Liver (tissue), 9 donors: Measurements from ENCODE around the gene COL20A1. TPM values are rescaled to one million over a fixed set of nuclear protein-coding genes. Genes with fewer than 3 reads are reported as not detected.

Experiments used
- DNase-seq: peaks from one replicate; pipeline ENCODE4 v3.0.0-alpha.2; 2017; ENCODE audit warnings: low spot score
- H3K27ac ChIP-seq, 2 donors: one replicate each; pipeline ENCODE4 v1.7.0; 2013; ENCODE audit warnings: inconsistent platforms in 2 of 2, low read length in 2 of 2, control low read depth in 1 of 2, low read depth in 1 of 2, mild to moderate bottlenecking in 1 of 2
- H3K27me3 ChIP-seq, 4 donors: one replicate each; pipeline versions ENCODE4 v1.6.1 to v1.7.0; 2013; ENCODE audit warnings: low read length in 3 of 4, inconsistent platforms in 1 of 4, mild to moderate bottlenecking in 1 of 4, moderate library complexity in 1 of 4; ENCODE audit not compliant: control insufficient read depth in 4 of 4, insufficient read depth in 4 of 4
- H3K36me3 ChIP-seq, 4 donors: one replicate each; pipeline versions ENCODE4 v1.6.1 to v1.7.0; 2013; ENCODE audit warnings: low read length in 3 of 4, mild to moderate bottlenecking in 3 of 4, low read depth in 1 of 4, moderate library complexity in 1 of 4; ENCODE audit not compliant: control insufficient read depth in 4 of 4, insufficient read depth in 3 of 4
- H3K4me1 ChIP-seq, 4 donors: one replicate each; pipeline versions ENCODE4 v1.6.1 to v1.7.0; 2013; ENCODE audit warnings: low read length in 3 of 4, mild to moderate bottlenecking in 3 of 4, moderate library complexity in 1 of 4; ENCODE audit not compliant: control insufficient read depth in 4 of 4, insufficient read depth in 4 of 4
- H3K4me3 ChIP-seq, 3 donors: one replicate each; pipeline versions ENCODE4 v1.6.1 to v1.7.0; 2013; ENCODE audit warnings: low read length in 3 of 3, control low read depth in 1 of 3, low read depth in 1 of 3, mild to moderate bottlenecking in 1 of 3
- H3K9ac ChIP-seq, 2 donors: one replicate each; pipeline ENCODE4 v1.7.0; 2013; ENCODE audit warnings: low read length in 2 of 2, mild to moderate bottlenecking in 2 of 2, moderate library complexity in 2 of 2, control low read depth in 1 of 2, low read depth in 1 of 2
- H3K9me3 ChIP-seq, 4 donors: one replicate each; pipeline versions ENCODE4 v1.6.1 to v1.7.0; 2013; ENCODE audit warnings: low read length in 3 of 4; ENCODE audit not compliant: control insufficient read depth in 4 of 4
- ATF3 ChIP-seq: IDR thresholded peaks from 2 replicates; pipeline ENCODE4 v1.6.1; 2016; ENCODE audit warnings: antibody characterized with exemption
- CTCF ChIP-seq: fragments of 150-350 bp; IDR thresholded peaks from 2 replicates; pipeline ENCODE4 v1.5.1; 2017; ENCODE audit warnings: improper control_type of control experiment, low read depth, low read length; ENCODE audit not compliant: missing input control
- EGR1 ChIP-seq, 2 donors: IDR thresholded peaks; 2 replicates each; pipeline ENCODE4 v1.6.1; 2016 to 2018; ENCODE audit warnings: antibody characterized with exemption in 2 of 2, low read depth in 2 of 2
- FOXA1 ChIP-seq: IDR thresholded peaks from 2 replicates; pipeline ENCODE4 v1.6.1; 2016; ENCODE audit warnings: antibody characterized with exemption
- FOXA2 ChIP-seq: IDR thresholded peaks from 2 replicates; pipeline ENCODE4 v1.6.1; 2016; ENCODE audit warnings: antibody characterized with exemption
- GABPA ChIP-seq, 2 donors: IDR thresholded peaks in 1 of 2; conservative IDR thresholded peaks in 1 of 2; 2 replicates each; pipeline ENCODE4 v1.6.1; 2016; ENCODE audit warnings: antibody characterized with exemption in 2 of 2, mild to moderate bottlenecking in 1 of 2, moderate library complexity in 1 of 2
- HNF4A ChIP-seq, 2 donors: conservative IDR thresholded peaks; 2 replicates each; pipeline ENCODE4 v1.6.1; 2016; ENCODE audit warnings: antibody characterized with exemption in 2 of 2, mild to moderate bottlenecking in 2 of 2
- HNF4G ChIP-seq: IDR thresholded peaks from 2 replicates; pipeline ENCODE4 v1.6.1; 2016; ENCODE audit warnings: antibody characterized with exemption
- JUND ChIP-seq, 2 donors: IDR thresholded peaks; 2 replicates each; pipeline ENCODE4 v1.6.1; 2016; ENCODE audit warnings: antibody characterized with exemption in 2 of 2
- MAX ChIP-seq: IDR thresholded peaks from 2 replicates; pipeline ENCODE4 v1.6.1; 2016; ENCODE audit warnings: antibody characterized with exemption
- NR2F2 ChIP-seq: IDR thresholded peaks from 2 replicates; pipeline ENCODE4 v1.6.1; 2016; ENCODE audit warnings: antibody characterized with exemption
- RAD21 ChIP-seq, 2 donors: IDR thresholded peaks; 2 replicates each; pipeline ENCODE4 v1.6.1; 2016; ENCODE audit warnings: antibody characterized with exemption in 2 of 2, mild to moderate bottlenecking in 2 of 2
- REST ChIP-seq: IDR thresholded peaks from 2 replicates; pipeline ENCODE4 v1.6.1; 2016; ENCODE audit warnings: antibody characterized with exemption, mild to moderate bottlenecking
- RXRA ChIP-seq, 2 donors: IDR thresholded peaks; 2 replicates each; pipeline ENCODE4 v1.6.1; 2017 to 2018; ENCODE audit warnings: antibody characterized with exemption in 2 of 2, mild to moderate bottlenecking in 1 of 2
- SP1 ChIP-seq: IDR thresholded peaks from 2 replicates; pipeline ENCODE4 v1.6.1; 2018; ENCODE audit warnings: antibody characterized with exemption, mild to moderate bottlenecking
- TAF1 ChIP-seq: conservative IDR thresholded peaks from 2 replicates; pipeline ENCODE4 v1.6.1; 2016; ENCODE audit warnings: antibody characterized with exemption, mild to moderate bottlenecking
- ZBTB33 ChIP-seq: IDR thresholded peaks from 2 replicates; pipeline ENCODE4 v1.6.1; 2016; ENCODE audit warnings: antibody characterized with exemption
- WGBS: extraction: QIAGEN DNeasy Blood & Tissue Kit; methylation state at CpG from one replicate; pipeline ENCODE4 v1.1.7; 2013; 5-methylcytosine and 5-hydroxymethylcytosine counted together
- polyA plus RNA-seq, 2 donors: library from polyadenylated mRNA; stranded (reverse) in 1 of 2; unstranded in 1 of 2; fragments of 200-250 nt in 1 of 2; fragments of >200 nt in 1 of 2; fragmentation: Nextera tagmentation in 1 of 2; extraction: Ambion mirVana in 1 of 2; gene quantifications; one replicate each; pipeline versions ENCODE4 v1.2.1 to v1.2.3, GENCODE V29; 2013 to 2015
- total RNA-seq, 2 donors: library from RNA; depleted of rRNA; stranded (reverse); fragments of >200 nt; gene quantifications; one replicate each; pipeline ENCODE4 v1.2.3, GENCODE V29; 2014
- donor health status: healthy.
- donor health status: healthy.
- donor health status: healthy.
- donor health status: healthy.
- donor health status: healthy.

The COL20A1 gene
- total and polyA plus RNA-seq, 4 donors = not detected

- H3K27me3 ChIP-seq = no peaks in the 10 kb centered on the region
- H3K9me3 ChIP-seq = no peaks in the 10 kb centered on the region
- H3K9ac ChIP-seq = no peak overlapping the region
- no peak for TF ChIP-seq RXRA (IDR thresholded peaks at IDR 0.05)
- no peak for TF ChIP-seq ATF3
- TF ChIP-seq NR2F2 = no peak
- no peak for TF ChIP-seq REST
- TF ChIP-seq EGR1 (IDR thresholded peaks at IDR 0.05; ENCODE audit: low read depth in 2 of 2) = no peak
- no peak for TF ChIP-seq TAF1
- TF ChIP-seq JUND (IDR thresholded peaks at IDR 0.05) = no peak
- no peak for TF ChIP-seq CTCF
- no peak for TF ChIP-seq HNF4A (conservative IDR thresholded peaks at IDR 0.05)
- no peak for TF ChIP-seq RAD21 (IDR thresholded peaks at IDR 0.05)
- no peak for TF ChIP-seq FOXA1
- no peak for TF ChIP-seq SP1
- TF ChIP-seq GABPA (IDR thresholded peaks at IDR 0.05 in 1 of 2, conservative IDR thresholded peaks at IDR 0.05 in 1 of 2) = no peak
- no peak for DNase-seq
- WGBS = 96% methylated on average over 30 of the region's 30 CpGs
- no peak overlapping the region for H3K4me3 ChIP-seq
- peaks cover 2 to 18% (median 13%) of the 10 kb centered on the region in 4 donors for H3K4me1 ChIP-seq
- H3K36me3 ChIP-seq = peaks cover 8 to 57% (median 17%) of the 10 kb centered on the region in 4 donors
- no peak overlapping the region for H3K27ac ChIP-seq
Measured at GRCh38 chr20:63277466-63278272, 15.3 kb upstream of the COL20A1 start.

- peaks cover under 1 to 12% (median 9%) of the 10 kb centered on the region in 4 donors for H3K4me1 ChIP-seq
- H3K9ac ChIP-seq = no peak overlapping the region
- H3K27me3 ChIP-seq = no peaks in the 10 kb centered on the region
- H3K27ac ChIP-seq = no peak overlapping the region
- H3K36me3 ChIP-seq = peaks cover 8 to 67% (median 17%) of the 10 kb centered on the region in 4 donors
- no peak for DNase-seq
- WGBS = 94% methylated on average over 17 of the region's 17 CpGs
- no peaks in the 10 kb centered on the region for H3K9me3 ChIP-seq
- no peak overlapping the region for H3K4me3 ChIP-seq
- no peak for TF ChIP-seq NR2F2
- TF ChIP-seq FOXA2 = no peak
- TF ChIP-seq HNF4G = no peak
- no peak for TF ChIP-seq RAD21 (IDR thresholded peaks at IDR 0.05)
- no peak for TF ChIP-seq SP1
- no peak for TF ChIP-seq RXRA (IDR thresholded peaks at IDR 0.05)
- no peak for TF ChIP-seq ATF3
- TF ChIP-seq TAF1 = no peak
- TF ChIP-seq EGR1 (IDR thresholded peaks at IDR 0.05; ENCODE audit: low read depth in 2 of 2) = no peak
- TF ChIP-seq CTCF = no peak
- TF ChIP-seq GABPA (IDR thresholded peaks at IDR 0.05 in 1 of 2, conservative IDR thresholded peaks at IDR 0.05 in 1 of 2) = no peak
- no peak for TF ChIP-seq ZBTB33
- no peak for TF ChIP-seq JUND (IDR thresholded peaks at IDR 0.05)
- TF ChIP-seq MAX = no peak
- TF ChIP-seq HNF4A (conservative IDR thresholded peaks at IDR 0.05) = no peak
Measured at GRCh38 chr20:63278661-63279060, 14.3 kb upstream of the COL20A1 start.
